ENCODE results near the gene DCST2. TPM values are rescaled to one million over a fixed set of nuclear protein-coding genes. Genes with fewer than 3 reads are reported as not detected.

DCST2 gene
- total and polyA plus RNA-seq, 11 donors, result 0.14 to 0.65 (median 0.35) TPM; not detected in 1

GRCh38 chr1:155068599-155068998 lies 35.0 kb upstream of the DCST2 start:
- H3K27me3 ChIP-seq, result no peaks in the 10 kb centered on the region
- H3K9me3 ChIP-seq, result no peaks in the 10 kb centered on the region
- TF ChIP-seq POLR2A (IDR thresholded peaks at IDR 0.05), result no peak
- no peak for TF ChIP-seq CTCF (IDR thresholded peaks at IDR 0.05)
- no peak for ATAC-seq
- 94 to 96% (median 96%) methylated on average over 3 of the region's 3 CpGs for WGBS, 4 donors
- peaks cover 0 to 9% (median 0%) of the 10 kb centered on the region in 9 donors for H3K36me3 ChIP-seq
- H3K4me1 ChIP-seq, result peaks cover 0 to 29% (median 14%) of the 10 kb centered on the region in 12 donors
- intact Hi-C loops (cut with DNase I), result no loop called here
- H3K4me3 ChIP-seq, result no peak overlapping the region
- no peak overlapping the region for H3K27ac ChIP-seq
- DNase-seq, result no peak

DNA sequence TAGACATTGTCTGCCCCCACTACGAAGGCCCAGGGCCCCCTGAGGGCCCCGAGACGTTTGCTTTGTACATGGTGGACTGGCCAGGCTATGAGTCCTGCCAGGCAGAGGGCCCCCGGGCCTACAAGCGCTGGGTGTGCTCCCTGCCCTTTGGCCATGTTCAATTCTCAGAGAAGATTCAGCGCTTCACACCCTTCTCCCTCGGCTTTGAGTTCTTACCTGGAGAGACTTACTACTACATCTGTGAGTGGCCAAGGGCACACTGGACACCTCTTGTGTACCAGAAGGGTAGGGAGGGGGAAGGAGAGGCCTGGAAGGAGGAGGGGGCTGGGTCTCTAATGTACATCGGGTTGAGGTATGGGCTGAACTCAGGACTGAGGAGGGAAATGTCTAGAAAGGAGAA lies 33.2 kb upstream of the DCST2 start:
- Histone ChIP-seq H3K4me1 (peaks cover 0 to 44% (median 30%) of the 10 kb centered on the region in 12 donors), H3K27me3 (no peaks in the 10 kb centered on the region), H3K4me3 (no peak overlapping the region), H3K9me3 (no peaks in the 10 kb centered on the region), H3K27ac (no peak overlapping the region), H3K36me3 (peaks cover 0 to 12% (median 0%) of the 10 kb centered on the region in 9 donors)
- no peak for ATAC-seq
- DNase-seq, result no peak
- intact Hi-C loops (cut with DNase I), result no loop called here
- TF ChIP-seq POLR2A (IDR thresholded peaks at IDR 0.05), result no peak
- no peak for TF ChIP-seq CTCF (IDR thresholded peaks at IDR 0.05)
- WGBS, 4 donors, result 90 to 96% (median 93%) methylated on average over 8 of the region's 8 CpGs

GRCh38 chr1:155064832-155065429 lies 31.4 kb upstream of the DCST2 start:
- Histone ChIP-seq H3K27me3 (no peaks in the 10 kb centered on the region), H3K36me3 (peaks cover 0 to 30% (median 13%) of the 10 kb centered on the region in 9 donors), H3K4me1 (peaks cover 0 to 45% (median 25%) of the 10 kb centered on the region in 12 donors), H3K4me3 (peak overlapping the region in 1 of 12 donors; percentile 85), H3K9me3 (no peaks in the 10 kb centered on the region), H3K27ac (no peak overlapping the region)
- ATAC-seq, result no peak
- TF ChIP-seq POLR2A (IDR thresholded peaks at IDR 0.05) (no peak), CTCF (IDR thresholded peaks at IDR 0.05) (no peak)
- WGBS, 4 donors, result 76 to 84% (median 79%) methylated on average over 5 of the region's 5 CpGs
- intact Hi-C loops (cut with DNase I), result loop anchor here in 6 of 10 donors (5.0 kb wide), 5 partner anchors 98 to 583 kb away; partner anchors contain the start of genes PYGO2 (in 3 of the 6) and PBXIP1 (in 2 of the 6)
- no peak for DNase-seq

- H3K27ac ChIP-seq, result peak overlapping the region in 10 of 12 donors; percentile 56 to 84 (median 72)
- peaks cover 0 to 36% (median 18%) of the 10 kb centered on the region in 9 donors for H3K36me3 ChIP-seq
- no peaks in the 10 kb centered on the region for H3K27me3 ChIP-seq
- peak overlapping the region; percentile 55 to 98 (median 82) for H3K4me3 ChIP-seq
- no peaks in the 10 kb centered on the region for H3K9me3 ChIP-seq
- no peak for TF ChIP-seq POLR2A (IDR thresholded peaks at IDR 0.05)
- TF ChIP-seq CTCF (IDR thresholded peaks at IDR 0.05), result no peak
- intact Hi-C loops (cut with DNase I), result loop anchor here in 6 of 10 donors (5.0 kb wide), 5 partner anchors 97 to 582 kb away; partner anchors contain the start of genes PYGO2 (in 3 of the 6) and PBXIP1 (in 2 of the 6)
- ATAC-seq, result peak in 2 of 4 donors; percentile 4 to 5
- DNase-seq, result no peak
- WGBS, 4 donors, result 16 to 24% (median 17%) methylated on average over 13 to 14 of the region's 14 CpGs
- peaks cover 0 to 42% (median 25%) of the 10 kb centered on the region in 12 donors for H3K4me1 ChIP-seq
Measured at GRCh38 chr1:155064111-155064831, 30.7 kb upstream of the DCST2 start.

Measured in heart left ventricle (tissue), 16 donors.